GM12892 (cell line): ENCODE data around the gene LGI4.
"Not testable (repeated sequence)": the region's sequence is repeated elsewhere in the genome, so short reads cannot be mapped to it uniquely, and the experiment has no call there.

Experiments
- DNase-seq: peaks from one replicate; pipeline ENCODE4 v3.0.0; 2011; ENCODE audit not compliant: insufficient read length
- FAIRE-seq: peaks from 2 replicates; lab custom pipeline; 2011; peaks lifted over from hg19 to GRCh38; lab: Jason Lieb, UNC
- POLR2A ChIP-seq: IDR thresholded peaks from 2 replicates; pipeline ENCODE4 v1.6.1; 2011; ENCODE audit warnings: low read depth, low read length, control low read depth
- POLR2AphosphoS5 ChIP-seq: IDR thresholded peaks from 2 replicates; pipeline ENCODE4 v1.6.1; 2011; ENCODE audit warnings: low read depth, low read length, control low read depth
- TAF1 ChIP-seq: IDR thresholded peaks from 2 replicates; pipeline ENCODE4 v1.6.1; 2011; ENCODE audit warnings: low read depth, mild to moderate bottlenecking, control low read depth, low read length, borderline replicate concordance

The LGI4 gene

GRCh38 chr19:35157431-35157830 is 22.6 kb upstream of the LGI4 start:
- TF ChIP-seq POLR2AphosphoS5: no peak
- no peak for TF ChIP-seq POLR2A
- no peak for TF ChIP-seq TAF1
- FAIRE-seq: no peak
- DNase-seq: no peak

GRCh38 chr19:35156673-35157014 is 21.8 kb upstream of the LGI4 start:
- no peak for TF ChIP-seq POLR2A
- TF ChIP-seq TAF1: no peak
- TF ChIP-seq POLR2AphosphoS5: no peak
- FAIRE-seq: no peak
- no peak for DNase-seq

- no peak for DNase-seq
- TF ChIP-seq POLR2AphosphoS5 (no peak), POLR2A (no peak), TAF1 (no peak)
- no peak for FAIRE-seq
These were observed 21.3 kb upstream of the LGI4 start for GRCh38 chr19:35155981-35156672.

- DNase-seq: no peak
- no peak for FAIRE-seq
- TF ChIP-seq POLR2AphosphoS5 (no peak), POLR2A (no peak), TAF1 (no peak)
These were observed 20.6 kb upstream of the LGI4 start for GRCh38 chr19:35155441-35155840.

- TF ChIP-seq POLR2AphosphoS5 (no peak), POLR2A (peak; percentile 40; the same call in 1 of the 2 replicates)
- DNase-seq (peak; percentile 69), FAIRE-seq (peak; percentile 89)
These were observed 19.9 kb upstream of the LGI4 start, which contains the start of gene FXYD5 for GRCh38 chr19:35154525-35155406. FXYD5 (plus strand) TSS chr19:35154735; CDS start chr19:35155551, 816 bp downstream.

- FAIRE-seq: peak; percentile 88
These were observed 19.1 kb upstream of the LGI4 start for GRCh38 chr19:35153701-35154524.

GRCh38 chr19:35153129-35153522 is 18.3 kb upstream of the LGI4 start:
- FAIRE-seq, DNase-seq: not testable (repeated sequence)

More at GRCh38 chr19:35153701-35154524, 19.1 kb upstream of the LGI4 start:
- TF ChIP-seq TAF1 (no peak), POLR2A (no peak), POLR2AphosphoS5 (no peak)
- DNase-seq: peak; percentile 80

- DNase-seq: no peak
- no peak for FAIRE-seq
- TF ChIP-seq TAF1 (no peak), POLR2AphosphoS5 (no peak)
These were observed 16.6 kb upstream of the LGI4 start for GRCh38 chr19:35151273-35152065.

GRCh38 chr19:35150445-35150844 is 15.6 kb upstream of the LGI4 start:
- no peak for FAIRE-seq
- TF ChIP-seq POLR2AphosphoS5: no peak
- no peak for TF ChIP-seq TAF1
- no peak for TF ChIP-seq POLR2A

GRCh38 chr19:35149463-35149862 is 14.6 kb upstream of the LGI4 start:
- no peak for TF ChIP-seq POLR2A
- FAIRE-seq: no peak
- no peak for DNase-seq

More at GRCh38 chr19:35150445-35150844, 15.6 kb upstream of the LGI4 start:
- DNase-seq: no peak
